HepG2 (cell line): ENCODE measurements around the gene TMEM134. TPM values are rescaled to one million over a fixed set of nuclear protein-coding genes. Genes with fewer than 3 reads are reported as not detected.

Experiments
- ATF7-NPFF ChIP-seq: sonication (generic); formaldehyde crosslinking; IDR thresholded peaks from 2 replicates; pipeline ENCODE4 v1.8.1; 2023; ENCODE audit warnings: mild to moderate bottlenecking, low read depth, missing genetic modification reagents, moderate library complexity
- CEBPG ChIP-seq: IDR thresholded peaks from 2 replicates; pipeline ENCODE4 v1.6.1; 2016
- DZIP1 ChIP-seq: sonication (generic); formaldehyde crosslinking; IDR thresholded peaks from 2 replicates; pipeline ENCODE4 v1.5.0; 2020; ENCODE audit warnings: mild to moderate bottlenecking, missing genetic modification reagents
- ETV5 ChIP-seq: IDR thresholded peaks from 2 replicates; pipeline ENCODE4 v1.6.1; 2018; ENCODE audit warnings: missing biosample characterization, missing genetic modification reagents, inconsistent platforms, borderline replicate concordance
- JUND ChIP-seq: sonication (generic); formaldehyde crosslinking; IDR thresholded peaks from 2 replicates; pipeline ENCODE4 v1.8.0; 2022; ENCODE audit warnings: mild to moderate bottlenecking, missing genetic modification reagents
- KLF13 ChIP-seq: sonication (generic); formaldehyde crosslinking; IDR thresholded peaks from 2 replicates; pipeline ENCODE4 v1.4.0; 2020; ENCODE audit warnings: mild to moderate bottlenecking, missing genetic modification reagents
- KLF16 ChIP-seq, 2 experiments: sonication (generic) in 1 of 2; formaldehyde crosslinking in 1 of 2; IDR thresholded peaks; 2 replicates each; pipeline versions ENCODE4 v1.6.1 to v1.8.0; 2016 to 2023; ENCODE audit warnings: missing genetic modification reagents in 2 of 2, missing compliant biosample characterization in 1 of 2
- MTERF4 ChIP-seq: sonication (generic); formaldehyde crosslinking; IDR thresholded peaks from 2 replicates; pipeline ENCODE4 v1.8.0; 2023; ENCODE audit warnings: mild to moderate bottlenecking, missing genetic modification reagents
- PRDM4 ChIP-seq: sonication (generic); formaldehyde crosslinking; IDR thresholded peaks from 2 replicates; pipeline ENCODE4 v1.9.0; 2021; ENCODE audit warnings: missing genetic modification reagents, borderline replicate concordance
- RARA ChIP-seq: IDR thresholded peaks from 2 replicates; pipeline ENCODE4 v1.6.1; 2016; ENCODE audit warnings: missing genetic modification reagents, missing compliant biosample characterization
- ZBTB25 ChIP-seq: IDR thresholded peaks from 2 replicates; pipeline ENCODE4 v1.6.1; 2018; ENCODE audit warnings: missing genetic modification reagents
- ZNF609 ChIP-seq: sonication (generic); formaldehyde crosslinking; IDR thresholded peaks from 2 replicates; pipeline ENCODE4 v1.4.0; 2020; ENCODE audit warnings: mild to moderate bottlenecking, missing genetic modification reagents, borderline replicate concordance
- ZNF619 ChIP-seq: sonication (generic); formaldehyde crosslinking; IDR thresholded peaks from 2 replicates; pipeline ENCODE4 v1.4.0; 2020; ENCODE audit warnings: mild to moderate bottlenecking, missing genetic modification reagents
- polyA plus RNA-seq, 8 experiments: library from polyadenylated mRNA; depleted of rRNA in 3 of 8; stranded (reverse) in 7 of 8; unstranded in 1 of 8; fragments of >200 nt; fragmentation: Illumina TruSeq in 4 of 8; extraction: Trizol in 4 of 8; gene quantifications; 2 replicates each; pipeline versions ENCODE4 v1.2.1 to v1.2.3, GENCODE V29; 2011 to 2016; ENCODE audit warnings: low read depth in 4 of 8, missing spikeins in 1 of 8, mixed read lengths in 1 of 8; ENCODE audit not compliant: insufficient read depth in 1 of 8
- total RNA-seq, 5 experiments: library from RNA; depleted of rRNA; stranded (reverse); fragments of >200 nt; fragmentation: Illumina TruSeq; extraction: Trizol; gene quantifications; 2 replicates each; pipeline ENCODE4 v1.2.3, GENCODE V29; 2016; ENCODE audit warnings: low read depth in 1 of 5

TMEM134 gene
- total and polyA plus RNA-seq, 2 of the 13 experiments (the other 11 are each of a cell fraction or from before 2014, with no cell fraction given): 6.9 to 26.9 TPM

GRCh38 chr11:67463680-67464410 lies 5.2 kb downstream of the TMEM134 start (continued):
- TF ChIP-seq DZIP1 (CRISPR knock-in tag): peak; percentile 84; the same call in 1 of the 2 replicates
- TF ChIP-seq MTERF4 (CRISPR knock-in tag): peak; percentile 44; the same call in 1 of the 2 replicates
- TF ChIP-seq JUND (CRISPR knock-in tag): 0 out of 2 replicates have a peak, but pooled peaks have one; percentile 61
- no peak for TF ChIP-seq PRDM4 (CRISPR knock-in tag)
- peak; percentile 69 for TF ChIP-seq CEBPG (CRISPR knock-in tag)
- TF ChIP-seq ETV5 (CRISPR knock-in tag): peak; percentile 60
- peak; percentile 59; the same call in 1 of the 2 replicates for TF ChIP-seq ZNF619
- peak; percentile 82; the same call in 1 of the 2 replicates for TF ChIP-seq KLF13 (CRISPR knock-in tag)
- TF ChIP-seq ATF7-NPFF (CRISPR knock-in tag): peak; percentile 76; the same call in 1 of the 2 replicates
- TF ChIP-seq ZBTB25 (CRISPR knock-in tag): no peak
- 0 out of 4 replicates have a peak, but pooled peaks of 1 of the 2 experiments have one; percentile 59 for TF ChIP-seq KLF16 (CRISPR knock-in tag; IDR thresholded peaks at IDR 0.05)
- peak; percentile 27; the same call in 1 of the 2 replicates for TF ChIP-seq ZNF609 (CRISPR knock-in tag)
- peak; percentile 32; the same call in 1 of the 2 replicates for TF ChIP-seq RARA (CRISPR knock-in tag)
